DOHH2 (cell line): ENCODE measurements around the gene CD300LF.

Experiments used
- H3F3A ChIP-seq: fragments of 200-600 bp; sonication (generic), shearing (Covaris generic); 2 replicates; pipeline ENCODE4 v1.6.0; 2016; ENCODE audit warnings: antibody characterized with exemption, mild to moderate bottlenecking; ENCODE audit not compliant: control insufficient read depth, insufficient read depth
- H3K27ac ChIP-seq: fragments of 200-600 bp; sonication (generic); 2 replicates; pipeline ENCODE4 v1.5.1; 2014; ENCODE audit warnings: low read depth, mild to moderate bottlenecking, low read length, moderate library complexity
- H3K27me3 ChIP-seq: fragments of 200-600 bp; sonication (generic); 2 replicates; pipeline ENCODE4 v1.6.1; 2014; ENCODE audit warnings: mild to moderate bottlenecking, low read length, mixed read lengths; ENCODE audit not compliant: control insufficient read depth
- H3K36me3 ChIP-seq: fragments of 200-600 bp; sonication (generic); 2 replicates; pipeline ENCODE4 v1.6.1; 2014; ENCODE audit warnings: mild to moderate bottlenecking, low read length, moderate library complexity, mixed read lengths; ENCODE audit not compliant: control insufficient read depth
- H3K4me1 ChIP-seq: fragments of 200-600 bp; sonication (generic); 2 replicates; pipeline ENCODE4 v1.6.1; 2014; ENCODE audit warnings: mild to moderate bottlenecking, low read length, mixed read lengths; ENCODE audit not compliant: control insufficient read depth
- H3K4me2 ChIP-seq: fragments of 200-600 bp; sonication (generic); 2 replicates; pipeline ENCODE4 v1.6.0; 2014; ENCODE audit warnings: mild to moderate bottlenecking, low read length, moderate library complexity
- H3K4me3 ChIP-seq: fragments of 200-600 bp; sonication (generic); 2 replicates; pipeline ENCODE4 v1.5.1; 2014; ENCODE audit warnings: mild to moderate bottlenecking, low read length, mixed read lengths
- H3K79me2 ChIP-seq: fragments of 200-600 bp; sonication (generic); 2 replicates; pipeline ENCODE4 v1.6.1; 2014; ENCODE audit warnings: mild to moderate bottlenecking, low read length, mixed read lengths; ENCODE audit not compliant: control insufficient read depth
- H3K9me2 ChIP-seq: fragments of 200-600 bp; sonication (generic); replicated peaks from 2 replicates; pipeline ENCODE4 v1.6.1; 2014; ENCODE audit warnings: mild to moderate bottlenecking, low read length, mixed read lengths; ENCODE audit not compliant: control insufficient read depth
- H3K9me3 ChIP-seq: fragments of 200-600 bp; sonication (generic); 2 replicates; pipeline ENCODE4 v1.6.1; 2014; ENCODE audit warnings: antibody characterized with exemption, low read length, mixed read lengths; ENCODE audit not compliant: control insufficient read depth, insufficient read depth
- H4K20me1 ChIP-seq: fragments of 200-600 bp; sonication (generic); 2 replicates; pipeline ENCODE4 v1.6.0; 2014; ENCODE audit warnings: low read depth, mild to moderate bottlenecking, antibody characterized with exemption, low read length, moderate library complexity; ENCODE audit not compliant: control insufficient read depth, insufficient read depth
- EZH2phosphoT487 ChIP-seq: fragments of 200-600 bp; sonication (generic); IDR thresholded peaks from 2 replicates; pipeline ENCODE4 v1.6.1; 2017; ENCODE audit warnings: borderline replicate concordance, mild to moderate bottlenecking, antibody characterized with exemption, low read length, moderate library complexity, mixed read lengths
- TF ChIP-seq, protein P1 (sequence below): fragments of 200-600 bp; sonication (generic); IDR thresholded peaks from one replicate; pipeline ENCODE4 v1.5.1; 2014; ENCODE audit warnings: antibody characterized with exemption, mild to moderate bottlenecking, low read depth, low read length; ENCODE audit not compliant: poor library complexity, severe bottlenecking

The CD300LF gene

GRCh38 chr17:74671031-74671771 lies 41.5 kb downstream of the CD300LF start:
- Histone ChIP-seq H3K36me3 (no peaks in the 10 kb centered on the region), H3K4me3 (no peak overlapping the region)

GRCh38 chr17:74670329-74670728 lies 42.4 kb downstream of the CD300LF start:
- Histone ChIP-seq H3K4me3 (no peak overlapping the region), H3K36me3 (no peaks in the 10 kb centered on the region), H3K9me3 (no peaks in the 10 kb centered on the region), H3F3A (no peaks in the 10 kb centered on the region), H3K4me1 (no peaks in the 10 kb centered on the region), H3K27ac (no peak overlapping the region), H3K4me2 (no peak overlapping the region), H4K20me1 (no peaks in the 10 kb centered on the region), H3K79me2 (no peaks in the 10 kb centered on the region), H3K9me2 (no peaks in the 10 kb centered on the region), H3K27me3 (peaks cover 9% of the 10 kb centered on the region)
- TF ChIP-seq, protein P1, sequence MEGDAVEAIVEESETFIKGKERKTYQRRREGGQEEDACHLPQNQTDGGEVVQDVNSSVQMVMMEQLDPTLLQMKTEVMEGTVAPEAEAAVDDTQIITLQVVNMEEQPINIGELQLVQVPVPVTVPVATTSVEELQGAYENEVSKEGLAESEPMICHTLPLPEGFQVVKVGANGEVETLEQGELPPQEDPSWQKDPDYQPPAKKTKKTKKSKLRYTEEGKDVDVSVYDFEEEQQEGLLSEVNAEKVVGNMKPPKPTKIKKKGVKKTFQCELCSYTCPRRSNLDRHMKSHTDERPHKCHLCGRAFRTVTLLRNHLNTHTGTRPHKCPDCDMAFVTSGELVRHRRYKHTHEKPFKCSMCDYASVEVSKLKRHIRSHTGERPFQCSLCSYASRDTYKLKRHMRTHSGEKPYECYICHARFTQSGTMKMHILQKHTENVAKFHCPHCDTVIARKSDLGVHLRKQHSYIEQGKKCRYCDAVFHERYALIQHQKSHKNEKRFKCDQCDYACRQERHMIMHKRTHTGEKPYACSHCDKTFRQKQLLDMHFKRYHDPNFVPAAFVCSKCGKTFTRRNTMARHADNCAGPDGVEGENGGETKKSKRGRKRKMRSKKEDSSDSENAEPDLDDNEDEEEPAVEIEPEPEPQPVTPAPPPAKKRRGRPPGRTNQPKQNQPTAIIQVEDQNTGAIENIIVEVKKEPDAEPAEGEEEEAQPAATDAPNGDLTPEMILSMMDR: no peak
- TF ChIP-seq EZH2phosphoT487: no peak

More at GRCh38 chr17:74671031-74671771, 41.5 kb downstream of the CD300LF start:
- no peak overlapping the region for H3K4me2 ChIP-seq
- no peaks in the 10 kb centered on the region for H3K79me2 ChIP-seq
- H3K9me3 ChIP-seq: no peaks in the 10 kb centered on the region
- H3K9me2 ChIP-seq: no peaks in the 10 kb centered on the region
- H3K4me1 ChIP-seq: no peaks in the 10 kb centered on the region
- H4K20me1 ChIP-seq: no peaks in the 10 kb centered on the region
- H3K27ac ChIP-seq: no peak overlapping the region
- no peak for TF ChIP-seq EZH2phosphoT487
- TF ChIP-seq, protein P1: no peak
- H3F3A ChIP-seq: no peaks in the 10 kb centered on the region
- H3K27me3 ChIP-seq: peaks cover 9% of the 10 kb centered on the region

DNA sequence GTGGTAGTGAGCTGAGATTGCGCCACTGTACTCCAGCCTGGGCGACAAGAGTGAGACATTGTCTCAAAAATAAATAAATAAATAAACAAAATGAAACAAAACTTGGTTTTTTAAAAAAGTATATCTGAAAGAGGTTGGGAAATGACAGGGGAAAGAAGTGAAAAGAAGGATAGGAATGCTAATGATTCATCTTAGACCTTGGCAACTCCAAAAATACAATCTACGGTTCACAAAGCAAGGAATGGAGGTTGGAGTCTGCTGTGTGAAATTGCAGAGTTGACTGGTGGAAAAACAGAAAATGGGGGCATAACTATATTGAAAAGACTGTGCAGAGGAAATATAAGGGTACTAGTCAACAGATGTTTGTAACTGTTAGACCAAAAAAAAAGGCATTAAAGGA lies 49.2 kb downstream of the CD300LF start:
- H3K27me3 ChIP-seq: peaks cover 17% of the 10 kb centered on the region
- H4K20me1 ChIP-seq: no peaks in the 10 kb centered on the region
- no peaks in the 10 kb centered on the region for H3F3A ChIP-seq
- no peaks in the 10 kb centered on the region for H3K79me2 ChIP-seq
- H3K9me3 ChIP-seq: no peaks in the 10 kb centered on the region
- H3K27ac ChIP-seq: no peak overlapping the region
- H3K9me2 ChIP-seq: no peaks in the 10 kb centered on the region
- no peak overlapping the region for H3K4me2 ChIP-seq
- no peaks in the 10 kb centered on the region for H3K4me1 ChIP-seq
- no peaks in the 10 kb centered on the region for H3K36me3 ChIP-seq
- TF ChIP-seq EZH2phosphoT487: no peak
- TF ChIP-seq, protein P1: no peak
- no peak overlapping the region for H3K4me3 ChIP-seq
